Fibroblast of lung (primary cell): ENCODE data around the gene WDR35. TPM values are rescaled to one million over a fixed set of nuclear protein-coding genes. Genes with fewer than 3 reads are reported as not detected.

Experiments
- DNase-seq, 2 donors: peaks; one replicate each; pipeline versions ENCODE4 v3.0.0 to v3.0.0-alpha.2; 2010; ENCODE audit warnings: low read depth in 2 of 2
- H2AFZ ChIP-seq: 2 replicates; pipeline ENCODE4 v1.5.1; 2012; ENCODE audit warnings: low read length, control low read depth, inconsistent platforms
- H3K27ac ChIP-seq: 2 replicates; pipeline ENCODE4 v1.5.1; 2011; ENCODE audit warnings: low read length, control low read depth; ENCODE audit not compliant: insufficient read depth
- H3K27me3 ChIP-seq: 2 replicates; pipeline ENCODE4 v1.5.1; 2011; ENCODE audit warnings: mild to moderate bottlenecking, low read length; ENCODE audit not compliant: control insufficient read depth, insufficient read depth
- H3K36me3 ChIP-seq: 2 replicates; pipeline ENCODE4 v1.5.1; 2011; ENCODE audit warnings: low read length; ENCODE audit not compliant: control insufficient read depth, insufficient read depth
- H3K4me1 ChIP-seq: 2 replicates; pipeline ENCODE4 v1.5.1; 2011; ENCODE audit warnings: low read length; ENCODE audit not compliant: control insufficient read depth, insufficient read depth; ENCODE audit errors: extremely low read depth
- H3K4me2 ChIP-seq: 2 replicates; pipeline ENCODE4 v1.5.1; 2011; ENCODE audit warnings: low read length, control low read depth; ENCODE audit not compliant: insufficient read depth; ENCODE audit errors: extremely low read depth
- H3K4me3 ChIP-seq, 4 experiments: fragments of 200-600 bp in 1 of 4; sonication (generic) in 1 of 4; replicated peaks in 1 of 4; 2 replicates each; pipeline ENCODE4 v1.5.1; 2011 to 2016; ENCODE audit warnings: low read length in 4 of 4, low read depth in 3 of 4, mild to moderate bottlenecking in 3 of 4, control low read depth in 2 of 4, inconsistent platforms in 1 of 4, mixed read lengths in 1 of 4; ENCODE audit not compliant: insufficient read depth in 1 of 4; ENCODE audit errors: control extremely low read depth in 1 of 4
- H3K79me2 ChIP-seq: 2 replicates; pipeline ENCODE4 v1.5.1; 2012; ENCODE audit warnings: mild to moderate bottlenecking, low read length, inconsistent platforms; ENCODE audit not compliant: control insufficient read depth, insufficient read depth
- H3K9ac ChIP-seq: 2 replicates; pipeline ENCODE4 v1.5.1; 2011; ENCODE audit warnings: mild to moderate bottlenecking, low read length, control low read depth; ENCODE audit not compliant: insufficient read depth
- H3K9me3 ChIP-seq: 2 replicates; pipeline ENCODE4 v1.5.1; 2012; ENCODE audit warnings: low read depth, low read length; ENCODE audit not compliant: control insufficient read depth, insufficient read depth
- H4K20me1 ChIP-seq: 2 replicates; pipeline ENCODE4 v1.5.1; 2011; ENCODE audit warnings: low read length; ENCODE audit not compliant: control insufficient read depth, insufficient read depth; ENCODE audit errors: extremely low read depth
- CTCF ChIP-seq, 2 donors: IDR thresholded peaks in 1 of 2; conservative IDR thresholded peaks in 1 of 2; 1 replicate in 1 of 2; 2 replicates in 1 of 2; pipeline ENCODE4 v1.5.1; 2011 to 2012; ENCODE audit warnings: low read length in 2 of 2, control low read depth in 1 of 2, inconsistent platforms in 1 of 2, low read depth in 1 of 2, mild to moderate bottlenecking in 1 of 2
- EZH2 ChIP-seq: IDR thresholded peaks from 2 replicates; pipeline ENCODE4 v1.5.1; 2012; ENCODE audit warnings: low read length, control low read depth, mild to moderate bottlenecking; ENCODE audit errors: missing control alignments
- polyA plus RNA-seq, 2 donors: library from polyadenylated mRNA; depleted of rRNA in 1 of 2; stranded (reverse) in 1 of 2; unstranded in 1 of 2; fragments of >200 nt; gene quantifications; 2 replicates each; pipeline ENCODE4 v1.2.1, GENCODE V29; 2011 to 2012; ENCODE audit warnings: missing spikeins in 1 of 2
- total RNA-seq: library from RNA; depleted of rRNA; stranded (reverse); fragments of >200 nt; gene quantifications from 2 replicates; pipeline ENCODE4 v1.2.1, GENCODE V29; 2014

Gene WDR35
- total and polyA plus RNA-seq, 2 donors (not counting 1 experiment from before 2014, with no cell fraction given) = 8.3 to 11.6 TPM

DNA sequence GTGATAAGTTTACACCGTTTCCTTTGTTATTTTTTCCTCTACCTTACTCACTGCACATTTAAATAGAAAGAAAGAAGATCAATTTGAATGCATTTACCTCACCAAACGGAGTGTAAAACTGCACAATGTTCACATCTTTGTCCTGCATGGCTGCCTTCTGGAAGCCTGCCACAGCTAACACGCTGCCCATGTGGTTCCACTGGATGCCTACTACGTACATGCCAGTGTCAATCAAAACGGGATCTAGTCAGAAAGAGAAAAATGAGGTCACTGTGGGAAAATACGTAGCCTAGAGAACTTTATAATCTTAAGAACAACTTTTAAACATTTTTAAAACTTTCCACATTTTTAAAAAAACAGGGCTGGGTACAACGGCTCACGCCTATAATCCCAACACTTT lies 16.4 kb downstream of the WDR35 start:
- H3K9me3 ChIP-seq = no peaks in the 10 kb centered on the region
- no peak overlapping the region for H3K27ac ChIP-seq

GRCh38 chr2:19971691-19972090 lies 18.2 kb downstream of the WDR35 start:
- TF ChIP-seq EZH2 = no peak
- no peak for TF ChIP-seq CTCF (conservative IDR thresholded peaks at IDR 0.05 in 1 of 2, IDR thresholded peaks at IDR 0.05 in 1 of 2; ENCODE audit: low read depth in 1 of 2, low read length in 2 of 2)
- no peaks in the 10 kb centered on the region for H3K36me3 ChIP-seq
- H2AFZ ChIP-seq = no peak overlapping the region
- H3K9ac ChIP-seq = no peak overlapping the region
- no peak overlapping the region for H3K27ac ChIP-seq
- H3K79me2 ChIP-seq = no peaks in the 10 kb centered on the region
- no peaks in the 10 kb centered on the region for H4K20me1 ChIP-seq
- no peak for DNase-seq
- H3K4me3 ChIP-seq = no peak overlapping the region
- no peak overlapping the region for H3K4me2 ChIP-seq
- no peaks in the 10 kb centered on the region for H3K27me3 ChIP-seq
- H3K9me3 ChIP-seq = no peaks in the 10 kb centered on the region
- H3K4me1 ChIP-seq = no peaks in the 10 kb centered on the region

More for the DNA sequence above, 16.4 kb downstream of the WDR35 start:
- Histone ChIP-seq H3K4me2 (no peak overlapping the region), H3K27me3 (no peaks in the 10 kb centered on the region), H3K9ac (no peak overlapping the region), H3K4me3 (no peak overlapping the region), H3K4me1 (no peaks in the 10 kb centered on the region), H4K20me1 (no peaks in the 10 kb centered on the region), H3K79me2 (no peaks in the 10 kb centered on the region), H2AFZ (no peak overlapping the region), H3K36me3 (no peaks in the 10 kb centered on the region)
- no peak for DNase-seq
- TF ChIP-seq CTCF (conservative IDR thresholded peaks at IDR 0.05 in 1 of 2, IDR thresholded peaks at IDR 0.05 in 1 of 2; ENCODE audit: low read depth in 1 of 2, low read length in 2 of 2) (no peak), EZH2 (no peak)

- no peaks in the 10 kb centered on the region for H3K79me2 ChIP-seq
- no peak overlapping the region for H3K4me2 ChIP-seq
- H3K27me3 ChIP-seq = no peaks in the 10 kb centered on the region
- H3K36me3 ChIP-seq = no peaks in the 10 kb centered on the region
- H3K9ac ChIP-seq = no peak overlapping the region
- TF ChIP-seq CTCF (conservative IDR thresholded peaks at IDR 0.05 in 1 of 2, IDR thresholded peaks at IDR 0.05 in 1 of 2; ENCODE audit: low read depth in 1 of 2, low read length in 2 of 2) (no peak), EZH2 (no peak)
- no peak overlapping the region for H3K27ac ChIP-seq
- H3K4me1 ChIP-seq = no peaks in the 10 kb centered on the region
- no peaks in the 10 kb centered on the region for H3K9me3 ChIP-seq
- H3K4me3 ChIP-seq = no peak overlapping the region
- H2AFZ ChIP-seq = no peak overlapping the region
- no peak for DNase-seq
- H4K20me1 ChIP-seq = no peaks in the 10 kb centered on the region
Measured at GRCh38 chr2:19963386-19963785, 26.5 kb downstream of the WDR35 start.
